ENCODE data around the gene DGKD.

GRCh38 chr2:233441161-233442027 lies 87.1 kb downstream of the DGKD start:
- TF ChIP-seq POLR2AphosphoS5 (IDR thresholded peaks at IDR 0.05; ENCODE audit: low read depth, low read length) (no peak), REST (IDR thresholded peaks at IDR 0.05; ENCODE audit: insufficient read depth in 1 of 2, low read depth in 2 of 2, low read length in 2 of 2) (no peak), TAF1 (IDR thresholded peaks at IDR 0.05; ENCODE audit: borderline replicate concordance, insufficient read depth, low read length) (no peak), SIN3A (IDR thresholded peaks at IDR 0.05; ENCODE audit: borderline replicate concordance, insufficient read depth, low read length) (no peak)
